Muscle of leg (tissue), 11 donors: ENCODE measurements around the gene AARSD1. TPM values are rescaled to one million over a fixed set of nuclear protein-coding genes. Genes with fewer than 3 reads are reported as not detected.
"Not testable (repeated sequence)": the region's sequence is repeated elsewhere in the genome, so short reads cannot be mapped to it uniquely, and the experiment has no call there.

Experiments
- DNase-seq: peaks from one replicate; pipeline ENCODE4 v3.0.0; 2013
- H3K27ac ChIP-seq: one replicate; pipeline ENCODE4 v1.5.1; 2013; ENCODE audit warnings: mild to moderate bottlenecking, low read length, control low read depth
- H3K27me3 ChIP-seq: one replicate; pipeline ENCODE4 v1.6.1; 2013; ENCODE audit warnings: low read length; ENCODE audit not compliant: control insufficient read depth, insufficient read depth
- H3K36me3 ChIP-seq: one replicate; pipeline ENCODE4 v1.6.1; 2013; ENCODE audit warnings: low read length; ENCODE audit not compliant: control insufficient read depth, insufficient read depth
- H3K4me1 ChIP-seq: one replicate; pipeline ENCODE4 v1.6.1; 2013; ENCODE audit warnings: low read length; ENCODE audit not compliant: control insufficient read depth, insufficient read depth
- H3K4me3 ChIP-seq: one replicate; pipeline ENCODE4 v1.5.1; 2013; ENCODE audit warnings: low read length, control low read depth
- H3K9me3 ChIP-seq: replicated peaks from 2 replicates; pipeline ENCODE4 v1.6.1; 2013; ENCODE audit warnings: low read depth, low read length; ENCODE audit not compliant: control insufficient read depth
- WGBS: methylation state at CpG from one replicate; pipeline ENCODE4 v1.1.5; 2013; ENCODE audit warnings: missing lambda C conversion rate; ENCODE audit not compliant: insufficient coverage; 5-methylcytosine and 5-hydroxymethylcytosine counted together
- polyA plus RNA-seq, 8 donors: library from polyadenylated mRNA; unstranded; fragments of 120-200 nt; gene quantifications; one replicate each; pipeline versions ENCODE4 v1.2.1 to v1.2.3, GENCODE V29; 2013; ENCODE audit warnings: inconsistent platforms in 1 of 8, low replicate concordance in 1 of 8; ENCODE audit not compliant: insufficient read length in 8 of 8, insufficient read depth in 1 of 8
- total RNA-seq: library from RNA; stranded (reverse); fragments of 120-200 nt; gene quantifications from one replicate; pipeline ENCODE4 v1.2.4, GENCODE V29; 2013

Gene AARSD1
- total and polyA plus RNA-seq, 9 donors, result 35.4 to 67.1 (median 55.2) TPM

DNA sequence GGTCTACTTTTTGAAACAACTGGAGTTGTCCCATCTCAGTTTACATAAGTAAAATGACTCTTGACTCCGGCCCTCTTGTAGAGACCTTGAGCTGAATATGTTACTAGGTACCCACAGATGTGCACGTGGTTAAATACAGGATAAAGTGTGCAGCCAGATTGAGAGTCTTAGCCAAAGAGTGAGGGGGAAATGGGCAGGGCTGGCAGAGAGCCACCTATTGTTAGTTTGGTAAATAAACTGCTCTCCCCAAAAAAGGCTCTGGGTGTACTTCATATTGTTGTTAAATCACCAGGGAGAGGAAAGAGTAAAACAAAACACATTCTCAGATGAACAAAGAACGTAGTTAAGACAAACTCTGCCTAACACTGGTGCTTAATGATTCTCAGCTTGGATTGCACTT, 43.3 kb downstream of the AARSD1 start:
- H3K4me3 ChIP-seq, result no peak overlapping the region
- DNase-seq, result peak; percentile 50
- peak overlapping the region; percentile 32 for H3K27ac ChIP-seq
- peaks cover 12% of the 10 kb centered on the region for H3K4me1 ChIP-seq
- WGBS, result no CpG with 5 or more reads among the region's 3 CpGs
- no peaks in the 10 kb centered on the region for H3K36me3 ChIP-seq
- H3K27me3 ChIP-seq, result no peaks in the 10 kb centered on the region
- H3K9me3 ChIP-seq, result no peaks in the 10 kb centered on the region

DNA sequence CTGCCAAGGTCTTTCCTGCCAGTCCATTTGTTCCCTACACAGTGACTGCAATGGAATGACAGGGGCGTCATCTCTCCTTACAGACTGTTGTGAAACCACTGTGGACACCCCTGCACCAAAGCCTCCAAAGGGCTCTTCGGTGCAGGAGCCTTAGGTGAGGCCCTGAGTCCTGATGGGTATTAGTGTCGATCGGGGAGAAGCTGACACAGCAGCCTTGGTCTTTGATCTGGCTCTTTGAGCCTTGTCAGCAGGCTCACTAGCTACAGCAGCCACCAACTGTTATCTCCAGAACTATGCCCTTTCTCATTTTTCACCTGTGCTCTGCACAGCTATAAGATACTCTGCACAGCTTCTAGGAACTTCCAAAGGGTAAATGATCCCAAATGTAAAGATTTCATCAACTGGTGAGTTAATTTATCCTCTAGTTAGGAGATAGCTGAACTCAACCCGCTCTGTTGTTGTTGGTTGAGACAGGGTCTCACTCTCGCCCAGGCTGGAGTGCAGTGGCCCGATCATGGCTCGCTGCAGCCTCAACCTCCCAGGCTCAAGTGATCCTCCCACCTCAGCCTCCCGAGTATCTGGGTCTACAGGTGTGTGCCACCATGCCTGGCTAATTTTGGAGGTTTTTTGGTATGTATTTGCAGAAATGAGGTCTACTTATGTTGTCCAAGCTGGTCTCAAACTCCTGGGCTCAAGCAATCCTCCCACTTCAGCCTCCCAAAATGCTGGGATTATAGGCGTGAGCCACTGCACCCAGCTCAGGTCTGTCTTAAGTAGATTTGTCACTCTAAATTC, 44.0 kb downstream of the AARSD1 start:
- peak overlapping the region; percentile 32 for H3K27ac ChIP-seq
- no peaks in the 10 kb centered on the region for H3K9me3 ChIP-seq
- no peak overlapping the region for H3K4me3 ChIP-seq
- DNase-seq, result no peak
- WGBS, result 48% methylated on average over 2 of the region's 10 CpGs
- H3K36me3 ChIP-seq, result no peaks in the 10 kb centered on the region
- peaks cover 12% of the 10 kb centered on the region for H3K4me1 ChIP-seq
- no peaks in the 10 kb centered on the region for H3K27me3 ChIP-seq

DNA sequence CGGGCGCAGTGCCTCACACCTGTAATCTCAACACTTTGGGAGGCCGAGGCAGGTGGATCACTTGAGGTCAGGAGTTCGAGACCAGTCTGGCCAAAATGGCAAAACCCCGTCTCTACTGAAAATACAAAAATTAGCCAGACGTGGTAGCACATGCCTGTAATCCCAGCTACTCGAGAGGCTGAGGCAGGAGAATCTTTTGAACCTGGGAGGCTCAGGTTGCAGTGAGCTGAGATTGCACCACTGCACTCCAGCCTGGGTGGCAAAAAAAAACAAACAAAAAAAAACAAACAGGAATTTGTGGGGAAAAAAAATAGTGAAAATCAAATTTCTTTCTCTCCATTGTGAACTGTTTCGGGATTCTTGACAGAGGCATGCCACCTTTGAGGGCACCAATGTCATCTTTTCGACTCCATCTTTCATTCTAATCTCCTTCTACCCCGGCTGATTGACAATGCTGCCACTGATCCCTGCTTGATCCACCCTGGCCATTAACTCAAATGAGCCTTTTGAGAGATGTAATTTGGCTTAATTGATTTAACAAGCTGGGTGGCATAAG, 44.7 kb downstream of the AARSD1 start:
- not testable (repeated sequence) for H3K27me3 ChIP-seq, DNase-seq, H3K4me3 ChIP-seq, H3K27ac ChIP-seq, H3K9me3 ChIP-seq, H3K36me3 ChIP-seq, H3K4me1 ChIP-seq
- 46% methylated on average over 5 of the region's 10 CpGs for WGBS

DNA sequence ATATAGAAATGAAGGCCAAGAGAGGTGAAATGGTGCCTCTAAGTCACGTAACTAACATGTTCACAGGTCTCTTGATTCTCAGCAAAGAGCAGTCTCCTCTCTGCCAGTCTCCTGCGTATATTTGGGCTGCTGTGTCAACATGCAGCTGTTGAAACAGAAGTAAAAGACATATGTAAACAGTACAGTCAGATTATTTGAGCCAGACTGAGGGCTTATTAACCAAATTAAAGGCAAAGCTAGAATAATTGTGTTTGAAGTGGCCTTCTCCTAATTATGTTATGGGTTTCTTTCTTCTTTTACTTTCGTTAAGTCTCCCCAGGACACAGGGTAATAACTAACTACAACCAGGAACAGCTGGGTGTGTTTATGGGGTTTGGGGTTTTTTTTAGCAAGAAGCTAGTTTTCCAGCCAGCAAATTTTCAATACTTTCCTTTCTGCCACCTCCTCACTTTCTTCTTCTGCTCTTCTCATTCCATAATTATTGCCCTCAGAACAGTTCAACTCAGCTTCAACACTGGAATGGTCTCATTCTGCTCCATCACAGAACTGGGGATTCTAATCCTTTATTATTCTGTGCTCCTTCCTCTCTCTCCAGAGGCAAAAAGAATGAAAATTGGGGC, 45.2 kb downstream of the AARSD1 start:
- Histone ChIP-seq H3K4me3 (no peak overlapping the region), H3K27me3 (no peaks in the 10 kb centered on the region), H3K9me3 (no peaks in the 10 kb centered on the region), H3K27ac (peak overlapping the region; percentile 9), H3K4me1 (peaks cover 10% of the 10 kb centered on the region), H3K36me3 (no peaks in the 10 kb centered on the region)
- no CpG with 5 or more reads among the region's 3 CpGs for WGBS
- DNase-seq, result peak; percentile 21

DNA sequence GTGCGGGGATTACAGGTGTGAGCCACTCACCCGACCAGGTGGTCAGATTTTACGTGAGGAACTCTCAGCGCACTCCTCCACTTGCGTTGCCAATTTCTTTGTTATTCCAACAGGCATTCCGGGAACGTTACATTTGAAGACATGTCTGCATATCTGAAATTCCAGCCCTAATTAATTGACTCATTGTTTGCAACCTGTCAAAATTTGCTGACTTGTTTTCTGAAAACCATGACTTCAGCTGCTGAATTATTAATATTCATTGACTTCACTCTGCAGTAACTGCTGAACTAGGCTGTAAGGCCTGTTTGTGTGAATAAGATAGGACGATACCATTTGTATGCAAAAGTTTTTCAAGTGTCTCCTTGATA, 47.0 kb downstream of the AARSD1 start:
- WGBS, result 76% methylated on average over 7 of the region's 8 CpGs
- Histone ChIP-seq H3K4me1 (peaks cover 8% of the 10 kb centered on the region), H3K36me3 (no peaks in the 10 kb centered on the region), H3K27me3 (no peaks in the 10 kb centered on the region), H3K9me3 (no peaks in the 10 kb centered on the region), H3K4me3 (no peak overlapping the region), H3K27ac (no peak overlapping the region)
- no peak for DNase-seq

DNA sequence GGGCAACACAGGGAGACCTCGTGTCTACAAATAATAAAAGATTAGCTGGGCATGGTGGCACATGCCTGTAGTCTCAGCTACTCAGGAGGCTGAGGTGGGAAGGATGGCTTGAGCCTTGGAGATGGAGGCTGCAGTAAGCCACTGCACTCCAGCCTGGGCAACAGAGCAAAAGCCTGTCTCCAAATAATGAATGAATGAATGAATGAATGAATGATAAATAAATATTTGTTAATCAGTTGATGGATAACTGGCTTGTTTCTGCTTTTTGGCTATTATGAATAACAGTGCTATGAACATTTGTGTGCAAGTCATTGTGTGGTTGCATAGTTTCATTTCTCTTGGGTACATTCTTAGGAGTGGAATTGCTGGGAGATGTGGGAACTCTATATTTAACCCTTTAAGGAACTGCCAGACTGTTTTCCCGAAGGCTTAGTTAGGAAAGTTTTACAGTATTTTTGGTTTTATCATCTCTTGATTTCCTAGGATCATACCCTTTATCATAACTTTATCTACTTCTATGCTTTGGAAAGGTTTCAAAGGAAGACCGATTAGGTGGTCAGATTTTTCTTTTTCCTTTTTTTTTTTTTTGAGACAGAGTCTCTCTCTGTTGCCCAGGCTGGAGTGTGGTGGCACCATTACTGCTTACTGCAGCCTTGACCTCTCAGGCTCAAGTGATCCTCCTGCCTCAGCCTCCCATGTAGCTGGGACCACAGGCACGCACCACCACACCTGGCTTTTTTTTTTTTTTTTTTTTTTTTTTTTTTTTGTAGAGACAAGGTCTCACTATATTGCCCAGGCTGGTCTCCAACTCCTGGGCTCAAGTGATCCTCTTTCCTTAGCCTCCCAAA, 47.6 kb downstream of the AARSD1 start:
- not testable (repeated sequence) for H3K4me1 ChIP-seq, H3K4me3 ChIP-seq, DNase-seq, H3K27me3 ChIP-seq, H3K27ac ChIP-seq, H3K9me3 ChIP-seq, H3K36me3 ChIP-seq
- 80% methylated on average over 1 of the region's 4 CpGs for WGBS

DNA sequence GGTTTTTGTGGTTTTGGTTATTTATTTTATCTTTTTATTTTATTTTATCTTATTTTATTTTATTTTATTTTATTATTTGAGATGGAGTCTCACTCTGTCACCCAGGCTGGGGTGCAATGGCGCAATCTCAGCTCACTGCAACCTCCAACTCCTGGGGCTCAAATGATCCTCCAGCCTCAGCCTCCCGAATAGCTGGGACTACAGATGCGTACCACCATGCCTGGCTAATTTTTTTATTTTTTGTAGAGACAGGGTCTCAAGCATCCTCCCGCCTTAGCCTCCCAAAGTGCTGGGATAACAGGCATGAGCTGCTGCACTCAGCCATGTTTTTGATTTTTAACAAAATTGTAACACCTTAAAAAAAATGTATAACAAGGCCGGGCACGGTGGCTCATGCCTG, 49.0 kb downstream of the AARSD1 start:
- not testable (repeated sequence) for H3K4me3 ChIP-seq, DNase-seq, H3K27ac ChIP-seq, H3K27me3 ChIP-seq, H3K9me3 ChIP-seq, H3K4me1 ChIP-seq, H3K36me3 ChIP-seq
- 89% methylated on average over 5 of the region's 6 CpGs for WGBS

DNA sequence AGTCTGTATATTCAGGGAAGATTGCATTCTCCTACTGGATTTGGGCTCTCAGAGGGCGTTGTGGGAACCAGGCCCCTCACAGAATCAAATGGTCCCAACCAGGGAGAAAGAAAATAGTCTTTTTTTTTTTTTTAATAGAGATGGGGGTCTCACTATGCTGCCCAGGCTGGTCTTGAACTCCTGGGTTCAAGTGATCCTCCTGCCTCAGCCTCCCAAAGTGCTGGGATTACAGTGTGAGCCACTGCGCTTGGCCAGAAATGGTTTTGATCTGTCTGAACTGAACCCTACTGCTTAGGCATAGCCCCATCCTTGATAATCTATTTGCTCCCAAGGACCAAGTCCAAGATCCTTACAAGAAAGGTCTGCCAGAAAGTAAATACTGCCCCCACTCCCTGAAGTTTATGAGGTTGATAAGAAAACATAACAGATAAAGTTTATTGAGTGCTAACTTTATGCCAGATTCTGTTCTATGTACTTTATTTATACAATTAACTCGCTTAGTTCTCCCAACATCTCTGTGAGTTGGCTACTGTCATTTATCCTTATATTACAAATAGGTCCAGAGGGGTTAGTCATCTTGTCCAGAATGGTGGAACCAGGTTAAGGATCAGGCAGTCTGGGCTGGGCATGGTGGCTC, 50.2 kb downstream of the AARSD1 start:
- Histone ChIP-seq H3K27me3 (no peaks in the 10 kb centered on the region), H3K4me1 (no peaks in the 10 kb centered on the region), H3K27ac (no peak overlapping the region), H3K4me3 (no peak overlapping the region), H3K9me3 (no peaks in the 10 kb centered on the region), H3K36me3 (no peaks in the 10 kb centered on the region)
- DNase-seq, result no peak
- no CpG with 5 or more reads among the region's 3 CpGs for WGBS

DNA sequence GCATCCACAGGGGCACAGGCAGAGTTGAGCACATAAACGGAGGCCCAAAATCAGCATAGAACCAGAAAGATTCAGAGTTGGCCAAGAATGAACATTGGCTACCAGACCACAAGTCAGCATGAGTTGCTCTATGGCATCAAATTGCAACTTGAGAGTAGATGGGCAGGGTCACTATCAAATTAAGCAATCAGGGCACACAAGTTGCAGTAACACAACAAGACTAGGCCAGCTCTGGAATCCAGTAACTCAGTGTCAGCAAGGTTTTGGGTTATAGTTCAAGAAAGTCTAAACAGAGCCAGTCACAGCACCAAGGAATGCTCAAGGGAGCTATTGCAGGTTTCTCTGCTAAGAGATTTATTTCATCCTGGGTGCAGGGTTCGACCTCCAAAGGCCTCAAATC, 50.7 kb downstream of the AARSD1 start:
- no peak for DNase-seq
- 57% methylated on average over 1 of the region's 2 CpGs for WGBS

More for the DNA sequence above, 50.7 kb downstream of the AARSD1 start:
- Histone ChIP-seq H3K36me3 (no peaks in the 10 kb centered on the region), H3K4me1 (no peaks in the 10 kb centered on the region), H3K9me3 (no peaks in the 10 kb centered on the region), H3K27me3 (no peaks in the 10 kb centered on the region), H3K27ac (no peak overlapping the region), H3K4me3 (no peak overlapping the region)
